Mesothelial cell of epicardium (in vitro differentiated cells): Measurements from ENCODE around the gene MAB21L4. TPM values are rescaled to one million over a fixed set of nuclear protein-coding genes. Genes with fewer than 3 reads are reported as not detected.

Experiments used
- DNase-seq, 2 experiments: peaks; one replicate each; pipeline ENCODE4 v3.0.0; 2021; ENCODE audit warnings: low spot score in 2 of 2; ENCODE audit not compliant: unreplicated experiment in 2 of 2
- H3K27ac Mint-ChIP-seq: 2 replicates; pipeline ENCODE4 v1.8.0; 2021; ENCODE audit warnings: mixed read lengths
- H3K27me3 Mint-ChIP-seq: 2 replicates; pipeline ENCODE4 v1.8.0; 2021; ENCODE audit warnings: low read depth, mixed read lengths
- H3K36me3 Mint-ChIP-seq: 2 replicates; pipeline ENCODE4 v1.8.0; 2021; ENCODE audit warnings: mixed read lengths
- H3K4me1 Mint-ChIP-seq: 2 replicates; pipeline ENCODE4 v1.8.0; 2021; ENCODE audit warnings: mixed read lengths
- H3K4me3 Mint-ChIP-seq: 2 replicates; pipeline ENCODE4 v1.8.0; 2021; ENCODE audit warnings: mild to moderate bottlenecking, moderate library complexity, mixed read lengths
- H3K9me3 Mint-ChIP-seq: 2 replicates; pipeline ENCODE4 v1.8.0; 2021; ENCODE audit warnings: mixed read lengths
- total RNA-seq: library from RNA; stranded (reverse); gene quantifications from 3 replicates; pipeline ENCODE4 v1.2.1, GENCODE V29; 2021
- TF ChIP-seq, protein P1 (sequence below): fragments of 200-600 bp; sonication (generic); IDR thresholded peaks from one replicate; pipeline ENCODE4 v1.5.0; 2021; ENCODE audit warnings: antibody characterized with exemption; ENCODE audit not compliant: unreplicated experiment

MAB21L4 gene
- 2.0 to 3.2 TPM (median 2.4 TPM) in 3 replicates for total RNA-seq

DNA sequence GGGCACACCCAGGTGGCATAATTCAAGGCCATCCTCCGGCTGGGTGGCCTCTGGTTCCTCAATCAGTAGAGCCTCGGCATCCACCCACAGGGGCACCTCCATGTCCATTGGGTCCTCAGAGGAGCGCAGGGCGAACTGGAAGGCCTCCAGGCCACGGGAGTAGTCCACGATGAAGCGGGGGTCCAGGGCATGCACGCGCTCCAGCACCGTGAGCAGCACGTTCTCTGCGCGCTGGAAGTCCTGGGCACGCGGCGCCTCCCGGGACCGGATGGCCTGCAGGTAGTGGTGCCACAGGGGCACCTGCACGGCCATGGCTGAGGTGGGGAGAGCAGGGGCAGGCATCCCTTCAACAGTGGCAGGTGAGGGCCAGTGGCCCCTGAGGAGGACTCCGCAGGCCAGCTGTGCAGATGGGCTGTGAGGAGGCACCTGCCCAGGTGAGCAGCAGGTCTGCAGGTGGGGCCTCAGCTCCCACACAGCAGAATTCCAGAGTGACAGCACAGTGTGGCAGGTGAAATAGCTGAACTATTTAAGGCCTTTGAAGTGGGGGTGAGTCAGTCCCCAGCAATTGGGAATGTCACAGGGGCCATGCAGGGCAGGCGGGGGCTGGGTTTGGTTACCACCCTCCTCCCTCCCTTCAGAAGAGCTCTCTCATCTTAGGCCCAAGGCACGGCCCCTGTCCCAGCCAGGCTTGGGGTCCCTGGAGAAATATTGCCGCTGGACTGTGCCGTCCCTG, at the start of gene MAB21L4:
Gene MAB21L4 (minus strand): TSS at position 501 of the 733 bp plus-strand sequence. CDS start 159 bp downstream, at position 342.
- H3K27ac Mint-ChIP-seq, result peak within 1 kb of the TSS; percentile 21
- no peak for DNase-seq
- TF ChIP-seq, protein P1, sequence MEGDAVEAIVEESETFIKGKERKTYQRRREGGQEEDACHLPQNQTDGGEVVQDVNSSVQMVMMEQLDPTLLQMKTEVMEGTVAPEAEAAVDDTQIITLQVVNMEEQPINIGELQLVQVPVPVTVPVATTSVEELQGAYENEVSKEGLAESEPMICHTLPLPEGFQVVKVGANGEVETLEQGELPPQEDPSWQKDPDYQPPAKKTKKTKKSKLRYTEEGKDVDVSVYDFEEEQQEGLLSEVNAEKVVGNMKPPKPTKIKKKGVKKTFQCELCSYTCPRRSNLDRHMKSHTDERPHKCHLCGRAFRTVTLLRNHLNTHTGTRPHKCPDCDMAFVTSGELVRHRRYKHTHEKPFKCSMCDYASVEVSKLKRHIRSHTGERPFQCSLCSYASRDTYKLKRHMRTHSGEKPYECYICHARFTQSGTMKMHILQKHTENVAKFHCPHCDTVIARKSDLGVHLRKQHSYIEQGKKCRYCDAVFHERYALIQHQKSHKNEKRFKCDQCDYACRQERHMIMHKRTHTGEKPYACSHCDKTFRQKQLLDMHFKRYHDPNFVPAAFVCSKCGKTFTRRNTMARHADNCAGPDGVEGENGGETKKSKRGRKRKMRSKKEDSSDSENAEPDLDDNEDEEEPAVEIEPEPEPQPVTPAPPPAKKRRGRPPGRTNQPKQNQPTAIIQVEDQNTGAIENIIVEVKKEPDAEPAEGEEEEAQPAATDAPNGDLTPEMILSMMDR, result no peak
- peaks cover 3% of the 10 kb centered on the region for H3K9me3 Mint-ChIP-seq
- no peak within 1 kb of the TSS for H3K4me3 Mint-ChIP-seq
- no peaks in the 10 kb centered on the region for H3K27me3 Mint-ChIP-seq
- H3K4me1 Mint-ChIP-seq, result peaks cover 24% of the 10 kb centered on the region
- no peaks in the 10 kb centered on the region for H3K36me3 Mint-ChIP-seq

DNA sequence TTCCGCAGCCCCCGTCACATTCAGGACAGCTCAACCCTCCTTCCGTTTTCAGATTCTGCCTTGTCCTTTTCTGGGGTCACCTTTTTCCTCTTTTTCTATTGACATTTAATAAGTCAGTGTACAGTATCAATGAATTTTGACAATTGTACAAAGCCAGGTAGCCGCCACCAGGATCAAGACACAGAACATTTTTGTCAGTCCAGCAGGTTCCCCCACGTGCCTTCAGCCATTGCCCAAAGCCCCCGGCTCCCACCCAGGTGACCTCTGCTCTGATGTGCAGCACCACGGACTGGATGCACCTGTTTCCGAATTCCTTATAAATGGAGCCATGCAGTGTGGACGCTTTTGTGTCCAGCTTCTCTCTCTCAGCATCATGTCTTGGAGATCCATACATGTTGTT, 40.1 kb upstream of the MAB21L4 start:
- no peaks in the 10 kb centered on the region for H3K4me1 Mint-ChIP-seq

DNA sequence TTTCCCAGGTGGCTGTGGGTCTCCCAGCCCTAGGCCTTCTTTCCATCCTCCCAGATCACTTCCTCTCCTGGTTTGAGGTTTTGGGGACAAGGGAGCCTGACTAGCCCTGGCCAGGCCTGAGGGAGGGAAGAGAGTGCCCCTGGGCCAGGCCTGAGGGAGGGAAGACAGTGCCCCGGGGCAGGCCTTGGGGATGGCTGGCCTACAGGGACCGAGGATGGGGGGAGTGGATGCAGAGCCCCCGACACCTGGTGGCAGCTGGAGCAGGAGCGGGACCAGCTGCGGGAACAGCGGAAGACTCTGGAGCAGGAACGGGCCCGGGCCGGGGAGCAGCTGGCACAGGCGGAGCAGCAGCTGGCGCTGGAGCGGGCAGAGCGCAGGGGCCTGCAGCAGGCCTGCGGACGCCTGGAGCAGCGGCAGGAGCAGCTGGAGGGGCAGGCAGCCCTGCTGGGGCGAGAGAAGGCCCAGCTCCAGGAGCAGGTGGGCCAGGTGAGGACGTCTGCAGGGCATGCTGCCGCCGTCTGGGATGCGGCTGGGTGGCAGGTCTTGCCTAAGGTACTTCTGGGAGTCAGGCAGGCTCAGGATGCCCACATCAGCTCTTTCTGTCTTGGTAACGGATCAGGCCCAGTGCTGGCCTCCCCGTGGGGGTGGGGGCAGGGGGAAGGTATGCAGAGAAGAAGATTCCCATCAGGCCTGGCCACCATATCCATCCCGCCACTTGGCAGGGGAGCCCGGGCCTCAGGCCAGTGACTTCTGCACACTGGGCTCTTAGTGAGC, 39.3 kb upstream of the MAB21L4 start:
- Mint-ChIP-seq H3K9me3 (peaks cover 5% of the 10 kb centered on the region), H3K27me3 (peaks cover 19% of the 10 kb centered on the region), H3K4me1 (no peaks in the 10 kb centered on the region), H3K36me3 (no peaks in the 10 kb centered on the region), H3K27ac (no peak overlapping the region), H3K4me3 (no peak overlapping the region)
- DNase-seq, result peak; percentile 17 to 34
- TF ChIP-seq, protein P1, result no peak

More for the DNA sequence above, 40.1 kb upstream of the MAB21L4 start:
- Mint-ChIP-seq H3K36me3 (no peaks in the 10 kb centered on the region), H3K27ac (no peak overlapping the region), H3K27me3 (peaks cover 28% of the 10 kb centered on the region), H3K9me3 (peaks cover 5% of the 10 kb centered on the region), H3K4me3 (no peak overlapping the region)
- TF ChIP-seq, protein P1, result no peak
- peak in 1 of 2 experiments; percentile 7 for DNase-seq

DNA sequence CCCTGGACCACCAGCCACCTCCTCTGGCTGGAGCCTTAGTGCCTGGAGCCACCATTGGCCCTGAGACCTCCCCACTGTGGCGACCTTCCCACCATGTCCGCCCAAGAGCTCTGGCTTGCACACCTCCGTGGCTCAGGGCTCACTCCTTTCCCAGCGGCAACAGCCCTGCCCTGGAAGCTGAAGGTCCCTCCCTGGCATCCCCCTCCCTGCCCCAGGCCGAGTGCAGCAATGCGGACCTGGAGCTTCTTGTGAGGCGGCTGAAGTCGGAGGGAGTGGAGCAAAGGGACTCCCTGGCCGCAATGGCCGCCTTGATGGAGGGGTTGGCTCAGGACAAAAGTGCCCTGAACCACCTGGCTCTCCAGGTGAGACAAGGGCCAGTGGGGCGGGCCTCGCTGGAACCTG, 38.7 kb upstream of the MAB21L4 start:
- Mint-ChIP-seq H3K4me3 (no peak overlapping the region), H3K27me3 (peaks cover 16% of the 10 kb centered on the region), H3K4me1 (no peaks in the 10 kb centered on the region), H3K36me3 (no peaks in the 10 kb centered on the region), H3K9me3 (peaks cover 5% of the 10 kb centered on the region), H3K27ac (no peak overlapping the region)
- DNase-seq, result peak in 1 of 2 experiments; percentile 37
- TF ChIP-seq, protein P1, result no peak

DNA sequence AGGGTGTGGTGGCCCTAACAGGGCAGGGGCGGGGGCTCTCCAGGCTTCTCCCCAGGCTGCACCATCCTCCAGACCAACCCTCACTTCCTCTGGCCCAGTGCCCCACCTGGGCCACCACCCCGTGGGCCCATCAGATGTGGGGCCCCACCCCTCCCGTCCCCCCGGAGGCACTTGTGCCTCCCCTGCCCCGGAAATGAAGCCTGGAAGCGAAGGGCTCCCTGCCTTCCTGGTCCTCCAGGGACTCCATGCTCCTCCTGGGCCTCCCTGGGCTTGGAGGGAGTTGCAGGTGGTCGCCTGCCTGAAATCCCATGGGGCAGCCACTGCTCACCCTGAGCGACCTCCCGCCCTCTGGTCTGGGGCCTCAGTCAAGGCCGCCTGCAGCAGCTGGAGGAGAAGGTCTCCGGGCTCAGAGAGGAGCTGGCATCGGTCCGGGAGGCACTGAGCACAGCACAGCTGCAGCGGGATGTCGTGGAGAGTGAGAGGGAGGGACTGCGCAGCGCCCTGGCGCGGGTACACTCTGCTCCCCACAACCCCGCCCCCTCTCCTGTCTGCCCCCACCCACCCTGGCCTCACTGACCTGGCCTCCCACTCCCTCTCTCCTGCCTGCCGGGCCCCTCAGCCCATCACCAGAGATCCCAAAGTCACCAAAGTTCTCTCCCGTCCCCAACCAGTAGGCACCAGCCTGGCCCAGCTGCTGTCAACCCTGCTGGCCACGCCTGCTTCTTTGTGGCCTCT, 38.2 kb upstream of the MAB21L4 start:
- Mint-ChIP-seq H3K27ac (no peak overlapping the region), H3K27me3 (peaks cover 13% of the 10 kb centered on the region), H3K36me3 (no peaks in the 10 kb centered on the region), H3K9me3 (peaks cover 5% of the 10 kb centered on the region), H3K4me1 (no peaks in the 10 kb centered on the region), H3K4me3 (no peak overlapping the region)
- DNase-seq, result peak; percentile 10 to 25
- TF ChIP-seq, protein P1, result no peak
